Caco-2 (cell line): ENCODE measurements around the gene CCL4L2. TPM values are rescaled to one million over a fixed set of nuclear protein-coding genes. Genes with fewer than 3 reads are reported as not detected.
"Not testable (repeated sequence)": the region's sequence is repeated elsewhere in the genome, so short reads cannot be mapped to it uniquely, and the experiment has no call there.

Experiments
- Bru-seq: library from RNA; stranded (reverse); fragments of 400-500 nt; gene quantifications from one replicate; lab custom pipeline; 2021; lab: Mats Ljungman, UMichigan
- BruChase-seq, 2 experiments: library from RNA; stranded (reverse); fragments of 400-500 nt; gene quantifications; one replicate each; lab custom pipeline; 2021; lab: Mats Ljungman, UMichigan
- BruUV-seq: library from RNA; stranded (reverse); fragments of 400-500 nt; replicated peaks from 2 replicates; lab custom pipeline; 2021; lab: Mats Ljungman, UMichigan
- CTCF ChIA-PET: fragments of 300-600 bp; sonication (Branson Sonifier 250); formaldehyde crosslinking; loops from one replicate; lab custom pipeline; 2022; ENCODE audit warnings: antibody characterized with exemption; lab: Charles Lee
- POLR2A ChIA-PET: fragments of 300-600 bp; sonication (Branson Sonifier 250); formaldehyde crosslinking; loops from one replicate; lab custom pipeline; 2022; ENCODE audit warnings: antibody characterized with exemption; lab: Charles Lee
- DNase-seq, 2 experiments: peaks; one replicate each; pipeline versions ENCODE4 v3.0.0 to v3.0.0-alpha.2; 2020 to 2022
- H3K27me3 ChIP-seq: replicated peaks from 2 replicates; pipeline ENCODE4 v1.6.0; 2011; ENCODE audit warnings: low read length; ENCODE audit not compliant: control insufficient read depth, insufficient read depth
- H3K36me3 ChIP-seq: 2 replicates; pipeline ENCODE4 v1.5.1; 2011; ENCODE audit warnings: low read length; ENCODE audit not compliant: control insufficient read depth, insufficient read depth
- H3K4me1 ChIP-seq: fragments of 250-450 bp; sonication (Bioruptor Pico); 2 replicates; pipeline ENCODE4 v1.5.1; 2020; ENCODE audit warnings: mild to moderate bottlenecking
- H3K4me3 ChIP-seq: 2 replicates; pipeline ENCODE4 v1.5.1; 2011; ENCODE audit warnings: low read depth, mild to moderate bottlenecking, control low read depth, low read length
- H3K9me3 ChIP-seq: fragments of 250-450 bp; sonication (Bioruptor Pico); 2 replicates; pipeline ENCODE4 v1.5.1; 2020; ENCODE audit warnings: mild to moderate bottlenecking, moderate library complexity
- H3K27ac Mint-ChIP-seq: one replicate; pipeline ENCODE4 v1.8.0; 2022; ENCODE audit warnings: mixed read lengths; ENCODE audit not compliant: unreplicated experiment
- H3K27me3 Mint-ChIP-seq: one replicate; pipeline ENCODE4 v1.8.0; 2022; ENCODE audit warnings: mixed read lengths; ENCODE audit not compliant: insufficient read depth, unreplicated experiment
- H3K36me3 Mint-ChIP-seq: one replicate; pipeline ENCODE4 v1.8.0; 2022; ENCODE audit warnings: mild to moderate bottlenecking, mixed read lengths; ENCODE audit not compliant: insufficient read depth, unreplicated experiment
- H3K4me1 Mint-ChIP-seq: one replicate; pipeline ENCODE4 v1.8.0; 2022; ENCODE audit warnings: low read depth, mixed read lengths; ENCODE audit not compliant: unreplicated experiment
- H3K4me3 Mint-ChIP-seq: one replicate; pipeline ENCODE4 v1.8.0; 2022; ENCODE audit warnings: mild to moderate bottlenecking, moderate library complexity, mixed read lengths; ENCODE audit not compliant: unreplicated experiment
- H3K9me3 Mint-ChIP-seq: one replicate; pipeline ENCODE4 v1.8.0; 2022; ENCODE audit warnings: mixed read lengths; ENCODE audit not compliant: unreplicated experiment
- intact Hi-C: fragments of 100-400 bp; cut with micrococcal nuclease; formaldehyde crosslinking; loops from one replicate; pipeline ENCODE4 v1.10.0; 2022; ENCODE audit not compliant: unreplicated experiment
- long read RNA-seq: library from polyadenylated mRNA; stranded (forward); transcript quantifications from one replicate; pipeline ENCODE4 v2.0.0, GENCODE V29; 2022
- total RNA-seq: library from RNA; stranded (reverse); gene quantifications from 2 replicates; pipeline ENCODE4 v1.2.3, GENCODE V29; 2022

CCL4L2 gene
- total RNA-seq: not detected in 2 replicates
- Bru-seq, nascent RNA: not detected
- BruChase-seq, experiment 1, labeled RNA remaining after a 2-hour chase: not detected
- BruChase-seq, experiment 2, labeled RNA remaining after a 6-hour chase: not detected
- long read RNA-seq: 0 reads

GRCh38 chr17:36210439-36211211, at the start of gene CCL4L2:
Gene CCL4L2, plus strand, starts transcription at chr17:36211063.
- H3K27me3 Mint-ChIP-seq: peaks cover 34% of the 10 kb centered on the region
- CTCF ChIA-PET: interaction anchor here (1.3 kb wide), 1 partner anchor 273 kb away, joined by 3 read pairs; no protein-coding TSS in a partner anchor
- H3K4me1 Mint-ChIP-seq, H3K36me3 Mint-ChIP-seq, H3K4me3 ChIP-seq, H3K9me3 Mint-ChIP-seq, DNase-seq, H3K36me3 ChIP-seq, H3K4me3 Mint-ChIP-seq, H3K27ac Mint-ChIP-seq, BruUV-seq, H3K4me1 ChIP-seq, intact Hi-C loops, H3K27me3 ChIP-seq, H3K9me3 ChIP-seq, POLR2A ChIA-PET: not testable (repeated sequence)

- intact Hi-C loops, H3K36me3 ChIP-seq, H3K27ac Mint-ChIP-seq, H3K9me3 Mint-ChIP-seq, H3K4me3 Mint-ChIP-seq, H3K27me3 Mint-ChIP-seq, H3K4me3 ChIP-seq, H3K9me3 ChIP-seq, CTCF ChIA-PET, H3K4me1 ChIP-seq, H3K27me3 ChIP-seq, BruUV-seq, DNase-seq, H3K4me1 Mint-ChIP-seq, H3K36me3 Mint-ChIP-seq, POLR2A ChIA-PET: not testable (repeated sequence)
Observed at GRCh38 chr17:36168836-36169235, 42.0 kb upstream of the CCL4L2 start.

GRCh38 chr17:36176536-36176935, 34.3 kb upstream of the CCL4L2 start, which contains the start of gene TBC1D3B:
Gene TBC1D3B, minus strand, starts transcription at chr17:36176636. Its CDS starts 1,586 bp downstream, at chr17:36175050.
- H3K4me3 Mint-ChIP-seq, H3K27me3 ChIP-seq, H3K36me3 Mint-ChIP-seq, BruUV-seq, DNase-seq, H3K27me3 Mint-ChIP-seq, H3K4me1 ChIP-seq, CTCF ChIA-PET, H3K9me3 ChIP-seq, H3K4me3 ChIP-seq, intact Hi-C loops, H3K27ac Mint-ChIP-seq, H3K4me1 Mint-ChIP-seq, POLR2A ChIA-PET, H3K36me3 ChIP-seq, H3K9me3 Mint-ChIP-seq: not testable (repeated sequence)

- H3K36me3 Mint-ChIP-seq, H3K4me1 ChIP-seq, POLR2A ChIA-PET, H3K4me3 ChIP-seq, H3K4me1 Mint-ChIP-seq, H3K27me3 ChIP-seq, H3K9me3 ChIP-seq, H3K36me3 ChIP-seq, H3K9me3 Mint-ChIP-seq, intact Hi-C loops, H3K27ac Mint-ChIP-seq, DNase-seq, CTCF ChIA-PET, BruUV-seq: not testable (repeated sequence)
- Mint-ChIP-seq H3K27me3 (peaks cover 16% of the 10 kb centered on the region), H3K4me3 (peak overlapping the region; percentile 57)
Observed at GRCh38 chr17:36181446-36182175, 29.3 kb upstream of the CCL4L2 start.
